HG03575 (cell line): ENCODE results near the gene CLMN.
"Not testable (repeated sequence)": the region's sequence is repeated elsewhere in the genome, so short reads cannot be mapped to it uniquely, and the experiment has no call there.

ENCODE experiments used
- ATAC-seq: cut with Tn5 transposase; IDR thresholded peaks from one replicate; pipeline ENCODE4 v1.9.1; 2021; ENCODE audit not compliant: unreplicated experiment, insufficient number of reproducible peaks, low FRiP score; ENCODE audit errors: extremely low read depth

CLMN gene

GRCh38 chr14:95140060-95140858, 179.4 kb downstream of the CLMN start:
- no peak for ATAC-seq

DNA sequence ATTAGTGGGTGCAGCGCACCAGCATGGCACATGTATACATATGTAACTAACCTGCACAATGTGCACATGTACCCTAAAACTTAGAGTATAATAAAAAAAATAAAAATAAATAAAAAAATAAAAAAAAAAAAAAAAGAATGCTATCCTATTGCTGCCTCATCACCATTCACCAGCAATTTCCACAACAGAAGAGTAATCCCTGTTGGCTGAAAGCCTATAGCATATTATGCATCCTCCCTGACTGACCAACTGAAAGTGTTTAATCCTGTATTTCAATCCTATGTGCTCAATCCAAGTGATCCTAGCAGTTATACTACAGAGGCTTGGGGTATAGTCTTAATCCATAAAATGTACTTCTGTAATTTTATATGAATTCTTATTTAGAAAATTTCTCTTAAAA, 180.8 kb downstream of the CLMN start:
- ATAC-seq: no peak

DNA sequence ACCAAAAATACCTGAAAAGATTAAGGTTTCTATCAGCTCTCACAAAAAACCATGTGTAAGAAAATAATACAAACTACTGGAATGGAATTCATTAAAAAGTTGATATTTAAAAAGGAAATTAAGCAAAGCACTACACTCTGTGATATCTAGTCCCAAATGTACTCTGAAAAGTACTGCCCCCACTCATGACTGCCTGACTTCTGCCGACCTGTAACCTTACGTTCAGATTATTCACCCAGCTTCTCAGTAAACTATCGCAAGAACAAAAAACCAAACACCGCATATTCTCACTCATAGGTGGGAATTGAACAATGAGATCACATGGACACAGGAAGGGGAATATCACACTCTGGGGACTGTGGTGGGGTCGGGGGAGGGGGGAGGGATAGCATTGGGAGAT, 181.3 kb downstream of the CLMN start:
- not testable (repeated sequence) for ATAC-seq

- no peak for ATAC-seq
Measured at GRCh38 chr14:95137804-95138167, 181.9 kb downstream of the CLMN start.

- no peak for ATAC-seq
Measured at GRCh38 chr14:95137164-95137803, 182.4 kb downstream of the CLMN start.

- no peak for ATAC-seq
Measured at GRCh38 chr14:95136631-95137030, 183.1 kb downstream of the CLMN start.

- ATAC-seq: no peak
Measured at GRCh38 chr14:95134304-95134933, 185.3 kb downstream of the CLMN start.

DNA sequence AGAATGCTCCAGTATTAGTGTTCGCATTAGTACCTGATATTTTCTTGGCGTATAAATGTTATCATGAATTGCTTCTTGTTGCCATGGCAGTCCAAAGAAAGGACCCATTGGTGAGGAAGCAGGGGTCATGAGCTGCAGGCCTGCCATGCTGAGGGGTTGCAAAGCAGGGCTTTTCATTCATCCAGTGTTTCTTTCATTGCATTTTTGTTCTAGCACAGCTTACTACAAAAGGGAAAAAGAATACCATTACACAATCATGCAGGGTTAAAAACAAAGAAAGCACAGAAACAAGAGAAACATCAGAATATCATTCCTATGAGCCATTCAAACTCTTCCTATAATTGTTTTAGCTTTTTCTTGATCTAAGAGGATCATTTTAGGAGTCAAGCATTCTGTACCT, 186.4 kb downstream of the CLMN start:
- ATAC-seq: no peak

DNA sequence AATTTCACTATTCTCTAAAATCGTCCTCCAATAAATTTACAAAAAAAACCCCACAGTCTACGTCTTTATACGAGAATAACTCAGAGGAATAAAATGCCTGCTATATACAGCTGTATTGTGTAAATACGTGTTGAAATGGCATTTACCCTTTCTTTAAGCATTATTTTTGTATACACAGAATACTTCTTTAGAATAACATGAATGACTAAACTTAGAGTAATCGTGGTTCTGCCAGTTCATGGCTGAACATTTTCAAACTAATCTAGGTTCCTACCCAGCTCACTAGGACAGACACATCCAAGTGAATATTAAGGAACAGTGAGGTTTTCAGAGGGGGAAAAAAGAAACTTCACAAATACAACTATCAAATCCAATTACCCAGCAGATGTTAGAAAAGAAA, 186.9 kb downstream of the CLMN start:
- no peak for ATAC-seq
